ENCODE results near the gene ZNRF3. TPM values are rescaled to one million over a fixed set of nuclear protein-coding genes. Genes with fewer than 3 reads are reported as not detected.

Gene ZNRF3
- polyA plus RNA-seq, 1 of the 3 experiments (the other 2 are of a cell fraction): 4.2 TPM

DNA sequence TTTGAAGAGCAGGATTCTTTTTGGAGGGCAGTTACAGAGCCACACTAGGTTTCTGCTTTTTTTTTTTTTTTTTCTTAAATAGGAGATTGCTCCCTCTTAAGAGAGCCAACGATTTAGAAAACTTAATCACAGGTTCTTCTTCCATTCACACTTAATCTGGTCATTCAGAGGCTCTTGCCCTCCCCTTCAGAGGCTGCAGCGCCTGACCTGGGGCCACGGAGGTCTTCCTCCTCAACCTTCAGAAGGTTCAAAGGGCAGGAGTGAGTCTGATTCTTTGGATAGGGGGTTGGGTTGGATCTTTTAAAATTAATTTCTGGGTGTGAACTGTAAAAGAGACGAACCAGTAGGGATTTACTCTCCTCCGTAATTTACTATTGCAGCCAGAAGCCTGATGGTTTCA, 57.1 kb downstream of the ZNRF3 start:
- DNase-seq: no peak
- Histone ChIP-seq H4K20me1 (ENCODE audit: insufficient read depth) (0 out of 2 replicates have a peak, but pooled peaks cover 10% of the 10 kb centered on the region), H3K36me3 (replicated peaks in 1 of 2; ENCODE audit: control insufficient read depth in 1 of 2, insufficient read depth in 2 of 2, low read length in 1 of 2) (no peaks in the 10 kb centered on the region), H3K9me3 (no peaks in the 10 kb centered on the region), H3K4me1 (ENCODE audit: control insufficient read depth in 1 of 2, insufficient read depth in 2 of 2, low read depth in 1 of 2, low read length in 1 of 2) (peaks cover 4 to 5% of the 10 kb centered on the region in 2 experiments; a peak in 1 of 4 replicates), H3K27ac (ENCODE audit: low read depth in 2 of 2, low read length in 1 of 2) (no peak overlapping the region), H3K79me2 (ENCODE audit: insufficient read depth) (0 out of 2 replicates have a peak, but pooled peaks cover 4% of the 10 kb centered on the region), H3K9me2 (no peaks in the 10 kb centered on the region), H3K27me3 (ENCODE audit: insufficient read depth) (no peaks in the 10 kb centered on the region), H3F3A (replicated peaks; ENCODE audit: insufficient read depth) (no peaks in the 10 kb centered on the region), H2AFZ (ENCODE audit: low read depth) (no peak overlapping the region), H3K4me3 (ENCODE audit: low read depth in 2 of 2, low read length in 1 of 2) (no peak overlapping the region), H3K9ac (no peak overlapping the region), H3K4me2 (no peak overlapping the region)
- CTCF ChIA-PET: no interaction called here
- POLR2A ChIA-PET: no interaction called here
- TF ChIP-seq NRF1 (IDR thresholded peaks at IDR 0.05; ENCODE audit: low read depth, low read length): no peak
- TF ChIP-seq, protein P1, sequence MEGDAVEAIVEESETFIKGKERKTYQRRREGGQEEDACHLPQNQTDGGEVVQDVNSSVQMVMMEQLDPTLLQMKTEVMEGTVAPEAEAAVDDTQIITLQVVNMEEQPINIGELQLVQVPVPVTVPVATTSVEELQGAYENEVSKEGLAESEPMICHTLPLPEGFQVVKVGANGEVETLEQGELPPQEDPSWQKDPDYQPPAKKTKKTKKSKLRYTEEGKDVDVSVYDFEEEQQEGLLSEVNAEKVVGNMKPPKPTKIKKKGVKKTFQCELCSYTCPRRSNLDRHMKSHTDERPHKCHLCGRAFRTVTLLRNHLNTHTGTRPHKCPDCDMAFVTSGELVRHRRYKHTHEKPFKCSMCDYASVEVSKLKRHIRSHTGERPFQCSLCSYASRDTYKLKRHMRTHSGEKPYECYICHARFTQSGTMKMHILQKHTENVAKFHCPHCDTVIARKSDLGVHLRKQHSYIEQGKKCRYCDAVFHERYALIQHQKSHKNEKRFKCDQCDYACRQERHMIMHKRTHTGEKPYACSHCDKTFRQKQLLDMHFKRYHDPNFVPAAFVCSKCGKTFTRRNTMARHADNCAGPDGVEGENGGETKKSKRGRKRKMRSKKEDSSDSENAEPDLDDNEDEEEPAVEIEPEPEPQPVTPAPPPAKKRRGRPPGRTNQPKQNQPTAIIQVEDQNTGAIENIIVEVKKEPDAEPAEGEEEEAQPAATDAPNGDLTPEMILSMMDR (IDR thresholded peaks at IDR 0.05): no peak
- no peak for TF ChIP-seq RAD21 (IDR thresholded peaks at IDR 0.05; ENCODE audit: low read length)
- TF ChIP-seq, protein P2, sequence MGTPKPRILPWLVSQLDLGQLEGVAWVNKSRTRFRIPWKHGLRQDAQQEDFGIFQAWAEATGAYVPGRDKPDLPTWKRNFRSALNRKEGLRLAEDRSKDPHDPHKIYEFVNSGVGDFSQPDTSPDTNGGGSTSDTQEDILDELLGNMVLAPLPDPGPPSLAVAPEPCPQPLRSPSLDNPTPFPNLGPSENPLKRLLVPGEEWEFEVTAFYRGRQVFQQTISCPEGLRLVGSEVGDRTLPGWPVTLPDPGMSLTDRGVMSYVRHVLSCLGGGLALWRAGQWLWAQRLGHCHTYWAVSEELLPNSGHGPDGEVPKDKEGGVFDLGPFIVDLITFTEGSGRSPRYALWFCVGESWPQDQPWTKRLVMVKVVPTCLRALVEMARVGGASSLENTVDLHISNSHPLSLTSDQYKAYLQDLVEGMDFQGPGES (IDR thresholded peaks at IDR 0.05; ENCODE audit: low read depth, low read length): no peak
- 84% methylated on average over 5 of the region's 5 CpGs for WGBS (ENCODE audit: low lambda C conversion rate)

DNA sequence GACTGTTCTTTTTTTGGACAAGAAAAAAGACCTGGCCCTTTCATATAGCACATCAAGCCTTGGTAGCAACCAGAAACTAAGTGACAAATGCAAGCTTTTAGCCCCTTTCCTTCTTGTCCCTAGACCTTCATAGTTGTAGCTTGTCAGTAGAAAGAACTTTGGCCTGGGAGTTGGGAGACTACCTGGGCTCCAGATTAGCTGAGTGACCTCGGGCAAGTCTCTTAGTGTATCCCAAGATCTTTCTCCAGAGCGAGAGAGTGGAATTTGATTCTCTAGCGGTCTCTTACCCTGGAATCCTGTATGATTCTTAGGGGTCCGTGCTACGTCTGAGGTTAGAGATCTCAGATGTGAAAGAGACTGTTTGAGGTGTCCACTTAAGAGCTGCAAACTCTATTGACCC, 59.0 kb downstream of the ZNRF3 start:
- Histone ChIP-seq H3K4me2 (no peak overlapping the region), H3K4me1 (ENCODE audit: control insufficient read depth in 1 of 2, insufficient read depth in 2 of 2, low read depth in 1 of 2, low read length in 1 of 2) (peaks cover 4 to 5% of the 10 kb centered on the region in 2 experiments; a peak in 1 of 4 replicates), H3K36me3 (replicated peaks in 1 of 2; ENCODE audit: control insufficient read depth in 1 of 2, insufficient read depth in 2 of 2, low read length in 1 of 2) (no peaks in the 10 kb centered on the region), H4K20me1 (ENCODE audit: insufficient read depth) (0 out of 2 replicates have a peak, but pooled peaks cover 7% of the 10 kb centered on the region), H3K27me3 (ENCODE audit: insufficient read depth) (no peaks in the 10 kb centered on the region), H2AFZ (ENCODE audit: low read depth) (no peak overlapping the region), H3K27ac (ENCODE audit: low read depth in 2 of 2, low read length in 1 of 2) (no peak overlapping the region), H3K4me3 (ENCODE audit: low read depth in 2 of 2, low read length in 1 of 2) (no peak overlapping the region), H3K79me2 (ENCODE audit: insufficient read depth) (0 out of 2 replicates have a peak, but pooled peaks cover 4% of the 10 kb centered on the region), H3K9me2 (no peaks in the 10 kb centered on the region), H3K9ac (no peak overlapping the region), H3F3A (replicated peaks; ENCODE audit: insufficient read depth) (no peaks in the 10 kb centered on the region), H3K9me3 (no peaks in the 10 kb centered on the region)
- no peak for DNase-seq
- TF ChIP-seq RFX5 (IDR thresholded peaks at IDR 0.05; ENCODE audit: low read length) (no peak), MXI1 (IDR thresholded peaks at IDR 0.05; ENCODE audit: low read depth, low read length) (no peak), GATA2 (CRISPR knock-in tag; IDR thresholded peaks at IDR 0.05) (no peak), NRF1 (IDR thresholded peaks at IDR 0.05; ENCODE audit: low read depth, low read length) (no peak), FOXM1 (IDR thresholded peaks at IDR 0.05; ENCODE audit: low read depth) (no peak), ELF1 (IDR thresholded peaks at IDR 0.05) (no peak), TCF12 (IDR thresholded peaks at IDR 0.05) (no peak), FOXJ3 (CRISPR knock-in tag; IDR thresholded peaks at IDR 0.05) (no peak), MEF2A (IDR thresholded peaks at IDR 0.05; ENCODE audit: borderline replicate concordance, low read depth) (no peak), GABPA (IDR thresholded peaks at IDR 0.05; ENCODE audit: low read depth) (no peak)
- TF ChIP-seq, protein P1 (IDR thresholded peaks at IDR 0.05): no peak
- TF ChIP-seq, protein P3, sequence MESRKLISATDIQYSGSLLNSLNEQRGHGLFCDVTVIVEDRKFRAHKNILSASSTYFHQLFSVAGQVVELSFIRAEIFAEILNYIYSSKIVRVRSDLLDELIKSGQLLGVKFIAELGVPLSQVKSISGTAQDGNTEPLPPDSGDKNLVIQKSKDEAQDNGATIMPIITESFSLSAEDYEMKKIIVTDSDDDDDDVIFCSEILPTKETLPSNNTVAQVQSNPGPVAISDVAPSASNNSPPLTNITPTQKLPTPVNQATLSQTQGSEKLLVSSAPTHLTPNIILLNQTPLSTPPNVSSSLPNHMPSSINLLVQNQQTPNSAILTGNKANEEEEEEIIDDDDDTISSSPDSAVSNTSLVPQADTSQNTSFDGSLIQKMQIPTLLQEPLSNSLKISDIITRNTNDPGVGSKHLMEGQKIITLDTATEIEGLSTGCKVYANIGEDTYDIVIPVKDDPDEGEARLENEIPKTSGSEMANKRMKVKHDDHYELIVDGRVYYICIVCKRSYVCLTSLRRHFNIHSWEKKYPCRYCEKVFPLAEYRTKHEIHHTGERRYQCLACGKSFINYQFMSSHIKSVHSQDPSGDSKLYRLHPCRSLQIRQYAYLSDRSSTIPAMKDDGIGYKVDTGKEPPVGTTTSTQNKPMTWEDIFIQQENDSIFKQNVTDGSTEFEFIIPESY (IDR thresholded peaks at IDR 0.05; ENCODE audit: borderline replicate concordance, low read depth): no peak
- TF ChIP-seq, protein P4, sequence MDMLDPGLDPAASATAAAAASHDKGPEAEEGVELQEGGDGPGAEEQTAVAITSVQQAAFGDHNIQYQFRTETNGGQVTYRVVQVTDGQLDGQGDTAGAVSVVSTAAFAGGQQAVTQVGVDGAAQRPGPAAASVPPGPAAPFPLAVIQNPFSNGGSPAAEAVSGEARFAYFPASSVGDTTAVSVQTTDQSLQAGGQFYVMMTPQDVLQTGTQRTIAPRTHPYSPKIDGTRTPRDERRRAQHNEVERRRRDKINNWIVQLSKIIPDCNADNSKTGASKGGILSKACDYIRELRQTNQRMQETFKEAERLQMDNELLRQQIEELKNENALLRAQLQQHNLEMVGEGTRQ (IDR thresholded peaks at IDR 0.05; ENCODE audit: borderline replicate concordance, low read depth, low read length): no peak
- TF ChIP-seq, protein P5, sequence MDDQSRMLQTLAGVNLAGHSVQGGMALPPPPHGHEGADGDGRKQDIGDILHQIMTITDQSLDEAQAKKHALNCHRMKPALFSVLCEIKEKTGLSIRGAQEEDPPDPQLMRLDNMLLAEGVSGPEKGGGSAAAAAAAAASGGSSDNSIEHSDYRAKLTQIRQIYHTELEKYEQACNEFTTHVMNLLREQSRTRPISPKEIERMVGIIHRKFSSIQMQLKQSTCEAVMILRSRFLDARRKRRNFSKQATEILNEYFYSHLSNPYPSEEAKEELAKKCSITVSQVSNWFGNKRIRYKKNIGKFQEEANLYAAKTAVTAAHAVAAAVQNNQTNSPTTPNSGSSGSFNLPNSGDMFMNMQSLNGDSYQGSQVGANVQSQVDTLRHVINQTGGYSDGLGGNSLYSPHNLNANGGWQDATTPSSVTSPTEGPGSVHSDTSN (IDR thresholded peaks at IDR 0.05): no peak
- ChIA-PET CTCF (interaction anchor here (1.2 to 2.7 kb wide), 3 partner anchors 87 to 112 kb away, joined by 3 to 12 read pairs (median 4); no protein-coding TSS in a partner anchor), POLR2A (interaction anchor here (0.6 kb wide), 1 partner anchor 63 kb away, joined by 3 read pairs; no protein-coding TSS in a partner anchor)
- 100% methylated on average over 5 of the region's 5 CpGs for WGBS (ENCODE audit: low lambda C conversion rate)

Measured in SK-N-SH (cell line).